ENCODE results near the gene ZBTB24.

GRCh38 chr6:109457562-109457996, 25.4 kb downstream of the ZBTB24 start:
- TF ChIP-seq CTCF (IDR thresholded peaks at IDR 0.05) (no peak), ZFX (IDR thresholded peaks at IDR 0.05; ENCODE audit: borderline replicate concordance) (no peak)

Data from 22Rv1 (cell line).